CD14-positive monocyte (primary cell): ENCODE results near the gene DLGAP1. TPM values are rescaled to one million over a fixed set of nuclear protein-coding genes. Genes with fewer than 3 reads are reported as not detected.

Source experiments
- DNase-seq, 3 donors: peaks; one replicate each; pipeline ENCODE4 v3.0.0-alpha.2; 2011 to 2022
- H2AFZ ChIP-seq: 2 replicates; pipeline ENCODE4 v1.6.0; 2012; ENCODE audit warnings: mild to moderate bottlenecking, low read depth, low read length, inconsistent platforms; ENCODE audit not compliant: insufficient read depth, poor library complexity, severe bottlenecking
- H3K27ac ChIP-seq, 2 donors: 1 replicate in 1 of 2; 2 replicates in 1 of 2; pipeline ENCODE4 v1.5.1; 2012 to 2013; ENCODE audit warnings: low read length in 2 of 2, control low read depth in 1 of 2, inconsistent platforms in 1 of 2, low read depth in 1 of 2, mild to moderate bottlenecking in 1 of 2
- H3K27me3 ChIP-seq, 2 donors: one replicate each; pipeline versions ENCODE4 v1.6.0 to v1.6.1; 2011 to 2013; ENCODE audit warnings: low read length in 2 of 2; ENCODE audit not compliant: control insufficient read depth in 2 of 2, insufficient read depth in 2 of 2
- H3K36me3 ChIP-seq, 2 donors: replicated peaks in 1 of 2; 1 replicate in 1 of 2; 2 replicates in 1 of 2; pipeline versions ENCODE4 v1.5.1 to v1.6.1; 2012 to 2013; ENCODE audit warnings: low read length in 2 of 2, control low read depth in 1 of 2, inconsistent platforms in 1 of 2, mild to moderate bottlenecking in 1 of 2; ENCODE audit not compliant: insufficient read depth in 2 of 2, control insufficient read depth in 1 of 2
- H3K4me1 ChIP-seq, 2 donors: 1 replicate in 1 of 2; 2 replicates in 1 of 2; pipeline versions ENCODE4 v1.5.1 to v1.6.1; 2012 to 2013; ENCODE audit warnings: low read length in 2 of 2, control low read depth in 1 of 2, inconsistent platforms in 1 of 2, mild to moderate bottlenecking in 1 of 2, moderate library complexity in 1 of 2; ENCODE audit not compliant: insufficient read depth in 2 of 2, control insufficient read depth in 1 of 2
- H3K4me2 ChIP-seq: replicated peaks from 2 replicates; pipeline ENCODE3; 2012; ENCODE audit warnings: low read length, moderate library complexity, mild to moderate bottlenecking; ENCODE audit not compliant: poor library complexity, severe bottlenecking; ENCODE audit errors: extremely low read depth
- H3K4me3 ChIP-seq, 3 experiments: fragments of 200-600 bp in 1 of 3; sonication (generic) in 1 of 3; replicated peaks in 1 of 3; 1 replicate in 2 of 3; 2 replicates in 1 of 3; pipeline ENCODE4 v1.5.1; 2011 to 2013; ENCODE audit warnings: low read length in 3 of 3, mild to moderate bottlenecking in 3 of 3, control low read depth in 2 of 3, low read depth in 2 of 3, inconsistent platforms in 1 of 3, moderate library complexity in 1 of 3
- H3K79me2 ChIP-seq: 2 replicates; pipeline ENCODE4 v1.6.0; 2012; ENCODE audit warnings: mild to moderate bottlenecking, control low read depth, inconsistent platforms, low read length, moderate library complexity; ENCODE audit not compliant: insufficient read depth
- H3K9ac ChIP-seq: 2 replicates; pipeline ENCODE4 v1.6.0; 2017; ENCODE audit warnings: low read length, mild to moderate bottlenecking; ENCODE audit not compliant: insufficient read depth, poor library complexity, severe bottlenecking
- H3K9me3 ChIP-seq, 2 donors: replicated peaks in 1 of 2; 1 replicate in 1 of 2; 2 replicates in 1 of 2; pipeline versions ENCODE4 v1.5.1 to v1.6.1; 2012 to 2013; ENCODE audit warnings: low read length in 2 of 2, control low read depth in 1 of 2; ENCODE audit not compliant: control insufficient read depth in 1 of 2, insufficient read depth in 1 of 2
- H4K20me1 ChIP-seq: 2 replicates; pipeline ENCODE4 v1.6.0; 2012; ENCODE audit warnings: mild to moderate bottlenecking, low read length, control low read depth, moderate library complexity; ENCODE audit not compliant: insufficient read depth
- H3K27ac Mint-ChIP-seq, 7 donors: one replicate each; pipeline ENCODE4 v1.8.0; 2020; ENCODE audit warnings: mild to moderate bottlenecking in 7 of 7, mixed read lengths in 7 of 7, moderate library complexity in 6 of 7, inconsistent platforms in 2 of 7
- H3K27me3 Mint-ChIP-seq, 3 donors: one replicate each; pipeline ENCODE4 v1.8.0; 2021 to 2022; ENCODE audit warnings: low read depth in 3 of 3, mild to moderate bottlenecking in 3 of 3, mixed read lengths in 3 of 3, moderate library complexity in 3 of 3, inconsistent platforms in 1 of 3
- H3K36me3 Mint-ChIP-seq, 2 donors: one replicate each; pipeline ENCODE4 v1.8.0; 2020; ENCODE audit warnings: mixed read lengths in 2 of 2, inconsistent platforms in 1 of 2, mild to moderate bottlenecking in 1 of 2
- H3K4me1 Mint-ChIP-seq: one replicate; pipeline ENCODE4 v1.8.0; 2020; ENCODE audit warnings: mild to moderate bottlenecking, mixed read lengths
- H3K4me3 Mint-ChIP-seq, 2 donors: one replicate each; pipeline ENCODE4 v1.8.0; 2020; ENCODE audit warnings: mild to moderate bottlenecking in 2 of 2, mixed read lengths in 2 of 2, moderate library complexity in 1 of 2
- H3K9me3 Mint-ChIP-seq, 7 donors: one replicate each; pipeline ENCODE4 v1.8.0; 2020 to 2022; ENCODE audit warnings: mixed read lengths in 7 of 7, mild to moderate bottlenecking in 6 of 7, moderate library complexity in 6 of 7, inconsistent platforms in 2 of 7
- CTCF ChIP-seq: fragments of 200-600 bp; IDR thresholded peaks from one replicate; pipeline ENCODE4 v1.8.0; 2022; ENCODE audit warnings: antibody characterized with exemption, mild to moderate bottlenecking
- WGBS: methylation state at CpG from one replicate; pipeline ENCODE4 v1.1.5; 2013; ENCODE audit warnings: missing lambda C conversion rate; ENCODE audit not compliant: insufficient coverage; 5-methylcytosine and 5-hydroxymethylcytosine counted together
- intact Hi-C, 2 donors: fragments of 100-400 bp; cut with micrococcal nuclease; formaldehyde crosslinking; loops; one replicate each; pipeline versions ENCODE4 v1.15.0 to v1.15.1; 2023
- polyA plus RNA-seq, 3 donors: library from polyadenylated mRNA; depleted of rRNA in 1 of 3; unstranded in 2 of 3; stranded (reverse) in 1 of 3; fragments of 300-500 nt in 2 of 3; fragments of >200 nt in 1 of 3; fragmentation: Illumina TruSeq in 2 of 3; gene quantifications; 1 replicate in 2 of 3; 2 replicates in 1 of 3; pipeline ENCODE4 v1.2.3, GENCODE V29; 2012 to 2021

The DLGAP1 gene
- polyA plus RNA-seq, 3 donors = 0.09 to 0.42 TPM; not detected in 1

DNA sequence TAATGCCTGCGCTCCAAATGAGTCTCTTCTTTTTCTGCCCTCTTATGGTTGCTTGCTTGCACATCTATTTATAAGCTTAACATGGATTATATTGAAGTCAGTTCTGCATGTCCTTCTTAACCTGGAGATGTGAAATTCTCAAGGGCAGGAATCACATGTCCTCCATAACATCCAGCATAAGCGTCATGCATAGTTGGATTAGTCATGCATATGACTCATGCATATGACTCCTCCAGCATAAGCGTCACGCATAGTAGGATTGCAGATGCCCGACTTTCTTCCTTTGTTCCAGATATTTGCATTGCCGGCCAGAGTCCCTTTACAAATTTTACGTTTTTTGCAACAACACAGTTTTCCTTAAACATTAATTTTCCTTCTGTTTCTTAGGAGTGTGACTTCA is 696.6 kb downstream of the DLGAP1 start:
- Histone ChIP-seq H3K4me2 (no peak overlapping the region), H3K79me2 (no peaks in the 10 kb centered on the region), H3K4me1 (peaks cover 8% of the 10 kb centered on the region in 2 donors), H2AFZ (no peak overlapping the region), H4K20me1 (no peaks in the 10 kb centered on the region), H3K9ac (no peak overlapping the region), H3K9me3 (peaks cover 4 to 14% of the 10 kb centered on the region in 2 donors), H3K27me3 (no peaks in the 10 kb centered on the region), H3K27ac (no peak overlapping the region), H3K4me3 (no peak overlapping the region), H3K36me3 (no peaks in the 10 kb centered on the region)
- peak; percentile 21 to 74 (median 35) for DNase-seq
- Mint-ChIP-seq H3K27me3 (peaks cover 0 to 5% (median 2%) of the 10 kb centered on the region in 3 donors), H3K9me3 (peaks cover 4 to 15% (median 13%) of the 10 kb centered on the region in 7 donors), H3K4me3 (no peak overlapping the region), H3K4me1 (peaks cover 12% of the 10 kb centered on the region), H3K27ac (no peak overlapping the region), H3K36me3 (no peaks in the 10 kb centered on the region)
- no peak for TF ChIP-seq CTCF
- 90% methylated on average over 2 of the region's 7 CpGs for WGBS
- intact Hi-C loops = no loop called here

- Histone ChIP-seq H3K9ac (no peak overlapping the region), H3K27ac (no peak overlapping the region), H3K4me2 (no peak overlapping the region), H3K79me2 (no peaks in the 10 kb centered on the region), H4K20me1 (no peaks in the 10 kb centered on the region), H3K9me3 (peaks cover 4 to 14% of the 10 kb centered on the region in 2 donors), H3K4me3 (no peak overlapping the region), H2AFZ (no peak overlapping the region), H3K4me1 (peaks cover 8% of the 10 kb centered on the region in 2 donors), H3K27me3 (no peaks in the 10 kb centered on the region), H3K36me3 (no peaks in the 10 kb centered on the region)
- Mint-ChIP-seq H3K9me3 (peaks cover 4 to 15% (median 13%) of the 10 kb centered on the region in 7 donors), H3K27ac (peak overlapping the region in 1 of 7 donors; percentile 18), H3K4me1 (peaks cover 12% of the 10 kb centered on the region), H3K4me3 (no peak overlapping the region), H3K36me3 (no peaks in the 10 kb centered on the region), H3K27me3 (peaks cover 0 to 5% (median 0%) of the 10 kb centered on the region in 3 donors)
- no peak for DNase-seq
- intact Hi-C loops = no loop called here
- no peak for TF ChIP-seq CTCF
- no CpG with 5 or more reads among the region's 3 CpGs for WGBS
Observed at GRCh38 chr18:3757361-3757760, 697.7 kb downstream of the DLGAP1 start.
